Measurements from ENCODE around the gene ARHGAP25.

The ARHGAP25 gene

DNA sequence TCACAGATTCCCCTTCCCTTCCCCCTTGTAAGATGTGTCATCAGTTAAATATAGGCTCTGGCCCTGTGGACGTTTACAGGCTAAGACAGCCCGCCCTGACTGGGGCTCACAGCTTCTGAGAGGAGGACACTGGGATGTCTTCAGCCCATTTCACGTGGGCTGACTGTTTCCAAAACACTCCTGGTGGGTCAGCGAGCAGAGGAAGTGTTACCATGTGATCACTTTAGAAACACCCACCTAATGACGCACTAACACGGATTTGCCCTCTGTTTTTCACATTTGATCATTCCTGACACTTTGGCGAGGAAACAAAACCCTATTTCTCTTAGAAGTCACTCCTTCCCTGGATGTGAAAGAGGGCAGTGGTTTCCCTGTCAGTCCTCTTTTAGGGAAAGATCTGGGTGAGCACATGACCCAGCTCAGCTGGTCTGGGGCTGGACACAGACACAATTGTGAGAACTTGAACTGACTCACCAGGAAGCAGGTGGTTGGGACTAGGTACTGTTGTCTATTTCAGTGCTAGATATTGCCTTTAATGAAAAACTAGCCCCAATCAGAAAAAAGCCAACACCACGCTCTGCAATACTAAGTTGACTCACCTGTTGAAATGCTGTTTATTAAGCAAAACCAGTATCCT, 97.7 kb downstream of the ARHGAP25 start:
- peak; percentile 34 for DNase-seq (ENCODE audit: low read depth)

DNA sequence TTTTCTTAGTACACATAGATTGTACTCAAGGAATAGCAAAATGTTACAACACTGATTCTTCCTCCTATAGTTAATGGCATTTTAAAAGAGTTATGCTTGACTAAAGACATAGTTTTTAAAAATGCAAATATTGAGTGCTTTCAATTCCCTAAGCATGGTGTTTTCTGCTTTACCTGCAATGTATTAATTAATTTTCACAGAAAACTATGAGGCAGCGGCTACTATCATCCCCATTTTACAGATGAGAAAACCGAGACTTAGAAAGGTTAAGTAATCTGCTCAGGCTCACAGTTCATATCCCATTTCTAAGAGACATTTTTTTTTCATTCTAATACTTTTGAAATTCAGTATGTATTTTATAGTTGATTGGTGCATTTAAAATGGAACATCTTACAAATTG, 98.6 kb downstream of the ARHGAP25 start:
- no peak for DNase-seq (ENCODE audit: low read depth)

DNA sequence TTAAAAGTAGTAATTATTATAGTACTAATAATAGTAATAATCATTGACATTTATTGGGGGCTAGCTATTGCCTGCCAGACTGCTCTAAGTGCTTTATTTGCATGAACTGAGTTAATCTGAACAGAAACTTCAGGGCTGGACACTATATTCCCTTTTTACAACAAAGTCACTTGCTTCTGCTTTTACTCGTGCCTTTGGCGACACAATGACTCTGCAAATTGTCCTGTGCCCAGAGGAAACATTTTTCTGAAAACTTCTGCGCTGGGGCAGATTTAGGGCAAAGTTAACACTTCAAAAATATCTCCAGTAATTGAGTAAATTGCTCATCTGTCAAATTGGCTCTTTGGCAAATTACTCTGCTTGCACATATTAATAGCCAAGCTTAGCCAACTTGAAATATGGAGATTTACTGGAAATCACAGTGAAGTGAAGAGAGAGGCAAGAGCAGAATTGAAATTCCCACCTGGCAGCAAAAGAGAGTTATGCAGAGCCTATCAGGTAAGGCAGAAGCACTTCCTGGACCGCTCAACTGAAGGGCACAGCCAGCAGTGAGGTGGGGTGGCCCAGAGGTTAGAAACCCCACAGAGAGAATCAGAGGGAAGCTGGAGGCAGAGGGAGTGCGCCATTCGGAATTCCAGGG, 100.2 kb downstream of the ARHGAP25 start:
- DNase-seq (ENCODE audit: low read depth) = no peak

GRCh38 chr2:68835621-68836020, 101.0 kb downstream of the ARHGAP25 start:
- DNase-seq (ENCODE audit: low read depth) = no peak

- peak; percentile 45 for DNase-seq (ENCODE audit: low read depth)
These were observed 102.7 kb downstream of the ARHGAP25 start for GRCh38 chr2:68837164-68837860.

DNA sequence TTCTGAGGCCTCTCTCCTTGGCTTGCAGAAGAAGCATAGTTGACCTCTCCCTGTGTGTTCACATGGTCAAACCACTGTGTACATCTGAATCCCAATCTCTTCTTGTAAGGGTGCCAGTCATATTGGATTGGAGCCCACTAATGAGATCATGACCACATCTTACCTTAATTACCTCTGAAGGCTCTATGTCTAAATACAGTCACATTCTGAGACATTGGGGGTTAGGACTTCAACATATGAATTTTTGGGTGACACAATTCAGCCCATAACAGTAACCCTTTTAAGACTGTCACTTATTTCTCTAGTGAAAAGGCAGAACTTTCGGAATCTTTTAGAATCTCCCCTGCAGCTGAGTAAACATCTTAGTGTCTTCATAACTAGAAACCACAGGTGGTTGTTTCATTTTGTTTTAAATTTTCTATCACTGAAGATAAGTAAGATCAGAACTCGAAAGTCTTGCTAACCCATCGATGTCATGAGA, 103.3 kb downstream of the ARHGAP25 start:
- no peak for DNase-seq (ENCODE audit: low read depth)

DNA sequence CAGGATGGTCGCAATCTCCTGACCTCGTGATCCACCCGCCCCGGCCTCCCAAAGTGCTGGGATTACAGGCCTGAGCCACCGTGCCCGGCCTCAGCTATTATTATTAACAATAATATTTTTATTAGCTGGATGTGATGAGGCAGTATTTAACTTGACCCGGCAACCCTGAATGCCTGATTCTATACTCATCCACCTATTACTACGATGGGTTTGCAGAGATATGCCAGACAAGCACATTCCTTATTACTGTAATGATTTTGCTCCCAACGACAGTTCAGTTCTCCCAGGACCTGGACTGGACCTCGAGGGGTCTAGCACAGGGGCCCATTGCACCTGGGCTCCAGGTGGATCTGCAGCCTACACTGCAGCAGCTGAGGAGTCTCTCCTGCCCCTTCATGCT, 104.0 kb downstream of the ARHGAP25 start:
- no peak for DNase-seq (ENCODE audit: low read depth)

- DNase-seq (ENCODE audit: low read depth) = no peak
These were observed 104.7 kb downstream of the ARHGAP25 start for GRCh38 chr2:68839260-68839833.

- no peak for DNase-seq (ENCODE audit: low read depth)
These were observed 110.4 kb downstream of the ARHGAP25 start for GRCh38 chr2:68845043-68845442.

- no peak for DNase-seq (ENCODE audit: low read depth)
These were observed 111.5 kb downstream of the ARHGAP25 start for GRCh38 chr2:68846091-68846490.

DNA sequence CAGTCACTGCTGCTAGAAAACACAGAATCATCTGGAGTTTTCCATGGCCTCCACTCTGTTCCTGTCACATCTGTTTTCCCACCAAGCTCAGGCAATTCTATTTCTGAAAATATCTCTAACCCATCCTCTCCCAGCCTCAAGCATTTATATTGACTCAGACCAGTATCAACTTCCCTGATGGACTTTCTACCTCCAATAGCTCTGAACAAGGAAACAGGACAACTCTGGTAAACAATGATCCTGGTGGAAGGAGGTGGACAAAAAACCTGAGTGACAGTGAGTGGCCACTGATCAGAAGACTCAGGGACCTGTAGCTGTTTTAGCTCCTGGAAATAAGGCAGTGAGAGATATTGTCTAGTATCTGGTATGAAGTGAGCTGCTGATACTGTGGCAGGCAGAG, 113.1 kb downstream of the ARHGAP25 start:
- no peak for DNase-seq (ENCODE audit: low read depth)

GRCh38 chr2:68849579-68850030, 115.0 kb downstream of the ARHGAP25 start:
- DNase-seq (ENCODE audit: low read depth) = no peak

DNA sequence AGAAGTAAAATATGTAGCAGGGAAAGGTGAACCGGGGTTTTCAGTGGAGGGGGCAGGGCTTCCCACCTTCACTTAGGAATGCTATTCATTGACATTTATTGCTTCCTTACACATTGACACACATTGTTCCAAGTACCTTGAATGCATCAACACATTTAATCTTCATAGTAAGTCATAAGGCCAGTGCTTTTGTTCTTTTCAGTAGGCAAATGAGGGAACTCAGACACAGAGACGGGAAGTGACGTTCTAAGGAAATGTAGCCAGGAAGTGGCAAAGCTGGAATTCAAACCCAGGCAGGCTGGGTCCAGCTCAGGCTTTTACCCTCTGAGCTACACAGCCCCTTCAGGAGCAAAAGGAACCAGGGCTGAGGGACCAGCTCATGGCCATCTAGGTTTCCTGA, 115.9 kb downstream of the ARHGAP25 start:
- no peak for DNase-seq (ENCODE audit: low read depth)

- DNase-seq (ENCODE audit: low read depth) = no peak
These were observed 118.4 kb downstream of the ARHGAP25 start for GRCh38 chr2:68853035-68853434.

DNA sequence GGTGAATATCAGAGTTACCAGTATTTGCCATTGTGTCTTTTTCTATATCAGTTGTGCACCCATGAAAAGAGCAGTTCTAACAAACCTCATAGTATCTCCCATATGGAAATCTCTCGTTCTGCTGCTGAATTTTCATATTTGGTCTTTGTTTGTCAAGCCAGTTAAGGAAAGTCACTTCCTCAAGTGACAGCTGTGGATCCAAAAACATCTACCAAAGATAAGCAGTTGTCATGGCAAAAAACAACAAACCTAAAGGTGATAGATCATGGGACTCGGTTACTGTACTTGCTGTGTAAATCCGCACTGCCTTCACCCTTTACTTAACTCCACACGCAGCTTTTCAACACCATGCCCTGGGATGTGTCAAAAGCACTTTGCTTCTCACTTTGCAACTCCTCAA, 119.3 kb downstream of the ARHGAP25 start:
- no peak for DNase-seq (ENCODE audit: low read depth)

GRCh38 chr2:68854476-68854875, 119.9 kb downstream of the ARHGAP25 start:
- DNase-seq (ENCODE audit: low read depth) = no peak

DNA sequence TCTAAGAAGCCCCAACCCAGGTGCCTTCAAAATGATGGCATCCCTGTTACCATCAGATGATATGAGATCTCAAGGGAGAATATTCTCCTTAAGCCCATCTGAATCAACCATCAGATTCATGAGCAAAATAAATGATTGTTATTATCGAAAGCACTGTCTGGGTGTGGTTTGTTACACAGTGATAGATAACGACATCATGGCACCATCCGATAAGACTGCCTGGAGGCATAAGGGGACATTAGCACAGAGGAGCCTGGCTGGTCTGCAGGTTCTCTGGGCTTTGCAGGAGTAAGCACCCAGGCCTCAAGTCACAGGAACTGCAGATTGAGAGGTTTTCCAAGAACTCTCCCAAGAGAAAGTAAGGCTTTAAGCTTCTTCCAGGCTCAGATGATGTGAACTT, 120.9 kb downstream of the ARHGAP25 start:
- DNase-seq (ENCODE audit: low read depth) = no peak

DNA sequence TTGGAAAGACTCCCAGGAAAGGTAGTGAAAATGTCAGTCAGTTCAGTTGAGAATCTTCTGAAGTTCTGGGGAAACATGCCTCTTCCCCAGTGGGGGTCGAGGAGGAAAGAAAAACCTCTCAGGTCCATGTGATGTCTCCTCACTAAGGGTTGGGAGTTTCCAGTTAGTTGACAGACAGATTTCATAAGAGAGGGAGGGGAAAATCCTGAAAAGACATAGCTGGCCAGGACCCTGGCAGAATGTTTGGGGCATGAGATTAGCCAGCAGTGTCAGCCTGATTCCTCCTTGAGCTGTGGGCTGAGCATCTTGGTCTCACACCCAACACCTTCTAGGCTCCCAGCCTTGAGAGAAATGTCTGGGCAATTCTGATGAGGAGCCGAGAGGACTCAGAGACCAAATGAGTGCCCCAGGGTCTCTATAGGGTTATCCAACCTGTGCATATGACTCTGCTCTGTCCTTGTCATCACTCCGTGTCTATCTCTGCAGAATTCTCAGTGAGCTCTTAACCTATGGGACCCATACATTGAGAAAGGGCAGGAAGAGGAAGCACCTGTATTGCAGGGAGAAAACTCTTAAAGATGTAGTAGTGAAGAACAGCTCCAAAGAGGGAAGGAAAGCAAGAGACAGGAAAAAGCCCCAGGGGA, 122.7 kb downstream of the ARHGAP25 start:
- DNase-seq (ENCODE audit: low read depth) = no peak

- no peak for DNase-seq (ENCODE audit: low read depth)
These were observed 123.3 kb downstream of the ARHGAP25 start for GRCh38 chr2:68857855-68858456.

DNA sequence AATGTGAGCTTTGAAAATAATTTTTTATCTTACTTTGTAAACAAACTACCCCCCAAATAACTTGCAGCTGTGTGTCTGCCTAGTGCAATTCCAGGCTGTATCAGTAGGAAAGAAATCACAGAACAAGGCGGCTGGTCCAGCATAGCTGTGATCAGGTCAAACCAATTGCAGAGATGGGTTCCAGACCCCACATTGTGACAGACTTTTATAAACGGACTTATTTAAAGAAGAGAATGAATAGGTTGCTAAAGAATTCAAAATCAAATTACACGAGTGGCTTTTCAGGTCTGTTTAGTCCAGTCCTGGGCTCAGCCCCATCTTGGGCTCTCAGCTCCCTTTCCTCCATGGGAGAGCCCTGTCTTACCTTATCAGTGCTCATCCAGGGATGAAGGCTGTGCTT, 125.5 kb downstream of the ARHGAP25 start:
- DNase-seq (ENCODE audit: low read depth) = no peak

GRCh38 chr2:68861330-68861729, 126.7 kb downstream of the ARHGAP25 start:
- no peak for DNase-seq (ENCODE audit: low read depth)

DNA sequence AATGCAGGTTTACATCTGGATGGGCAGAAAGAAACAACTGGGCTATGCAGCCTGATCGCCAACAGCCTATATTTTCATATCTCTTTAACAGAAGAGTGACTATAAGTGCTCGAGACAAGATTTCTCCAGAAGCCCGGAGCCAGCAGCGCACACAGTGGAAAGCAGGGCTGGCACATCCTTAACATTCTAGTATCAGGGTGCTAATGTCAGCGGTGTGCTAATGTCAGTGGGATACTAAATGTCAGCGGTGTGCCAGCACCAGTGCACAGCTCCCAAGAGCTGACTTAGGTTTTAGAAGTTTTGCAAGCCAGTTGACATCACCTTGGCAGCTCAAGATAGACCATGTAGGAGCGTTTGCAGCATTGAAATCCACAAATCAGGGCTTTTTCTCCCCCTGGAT, 128.3 kb downstream of the ARHGAP25 start:
- DNase-seq (ENCODE audit: low read depth) = no peak
